ENCODE data around the gene C1QTNF8.

The C1QTNF8 gene

DNA sequence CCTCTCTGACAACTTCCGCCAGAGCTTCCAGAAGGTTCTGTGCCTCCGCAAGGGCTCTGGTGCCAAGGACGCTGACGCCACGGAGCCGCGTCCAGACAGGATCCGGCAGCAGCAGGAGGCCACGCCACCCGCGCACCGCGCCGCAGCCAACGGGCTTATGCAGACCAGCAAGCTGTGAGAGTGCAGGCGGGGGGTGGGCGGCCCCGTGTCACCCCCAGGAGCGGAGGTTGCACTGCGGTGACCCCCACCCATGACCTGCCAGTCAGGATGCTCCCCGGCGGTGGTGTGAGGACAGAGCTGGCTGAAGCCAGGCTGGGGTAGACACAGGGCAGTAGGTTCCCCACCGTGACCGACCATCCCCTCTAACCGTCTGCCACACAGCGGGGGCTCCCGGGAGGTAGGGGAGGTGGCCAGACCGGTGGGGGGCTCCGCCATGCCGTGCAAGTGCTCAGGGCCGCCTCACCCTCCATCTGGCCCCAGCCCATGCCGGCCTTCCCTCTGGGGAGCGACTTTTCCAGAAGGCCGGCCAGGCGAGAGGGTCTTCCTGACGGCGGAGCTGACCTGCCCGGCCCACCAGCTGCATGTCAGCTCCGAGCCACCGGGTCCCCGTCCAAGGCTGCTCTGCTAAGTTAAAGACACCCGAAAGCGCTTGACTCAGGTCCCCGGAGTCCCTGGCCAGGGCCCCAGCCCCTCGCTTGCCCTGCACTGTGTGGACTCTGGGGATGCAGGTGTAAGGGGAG is 16.1 kb downstream of the C1QTNF8 start:
- Mint-ChIP-seq H3K9me3 (no peaks in the 10 kb centered on the region), H3K27me3 (peaks cover 20 to 61% of the 10 kb centered on the region in 2 donors)

DNA sequence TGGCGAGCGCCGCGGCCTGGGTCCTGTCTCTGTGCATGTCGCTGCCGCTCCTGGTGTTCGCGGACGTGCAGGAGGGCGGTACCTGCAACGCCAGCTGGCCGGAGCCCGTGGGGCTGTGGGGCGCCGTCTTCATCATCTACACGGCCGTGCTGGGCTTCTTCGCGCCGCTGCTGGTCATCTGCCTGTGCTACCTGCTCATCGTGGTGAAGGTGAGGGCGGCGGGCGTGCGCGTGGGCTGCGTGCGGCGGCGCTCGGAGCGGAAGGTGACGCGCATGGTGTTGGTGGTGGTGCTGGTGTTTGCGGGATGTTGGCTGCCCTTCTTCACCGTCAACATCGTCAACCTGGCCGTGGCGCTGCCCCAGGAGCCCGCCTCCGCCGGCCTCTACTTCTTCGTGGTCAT is 16.7 kb downstream of the C1QTNF8 start:
- H3K27ac Mint-ChIP-seq = no peak overlapping the region
- peaks cover 20 to 55% of the 10 kb centered on the region in 2 donors for H3K27me3 Mint-ChIP-seq
- no peaks in the 10 kb centered on the region for H3K9me3 Mint-ChIP-seq
- no peak overlapping the region for H3K4me3 Mint-ChIP-seq
- no peaks in the 10 kb centered on the region for H3K4me1 Mint-ChIP-seq (ENCODE audit: low read depth in 2 of 2)
- H3K36me3 Mint-ChIP-seq (ENCODE audit: insufficient read depth) = no peaks in the 10 kb centered on the region
- DNase-seq (no peak), ATAC-seq (replicated peaks) (no peak)

More for the DNA sequence above, 16.1 kb downstream of the C1QTNF8 start:
- DNase-seq = no peak
- H3K4me1 Mint-ChIP-seq (ENCODE audit: low read depth in 2 of 2) = no peaks in the 10 kb centered on the region
- no peak for ATAC-seq (replicated peaks)
- H3K36me3 Mint-ChIP-seq (ENCODE audit: insufficient read depth) = no peaks in the 10 kb centered on the region
- H3K4me3 Mint-ChIP-seq = no peak overlapping the region
- no peak overlapping the region for H3K27ac Mint-ChIP-seq

DNA sequence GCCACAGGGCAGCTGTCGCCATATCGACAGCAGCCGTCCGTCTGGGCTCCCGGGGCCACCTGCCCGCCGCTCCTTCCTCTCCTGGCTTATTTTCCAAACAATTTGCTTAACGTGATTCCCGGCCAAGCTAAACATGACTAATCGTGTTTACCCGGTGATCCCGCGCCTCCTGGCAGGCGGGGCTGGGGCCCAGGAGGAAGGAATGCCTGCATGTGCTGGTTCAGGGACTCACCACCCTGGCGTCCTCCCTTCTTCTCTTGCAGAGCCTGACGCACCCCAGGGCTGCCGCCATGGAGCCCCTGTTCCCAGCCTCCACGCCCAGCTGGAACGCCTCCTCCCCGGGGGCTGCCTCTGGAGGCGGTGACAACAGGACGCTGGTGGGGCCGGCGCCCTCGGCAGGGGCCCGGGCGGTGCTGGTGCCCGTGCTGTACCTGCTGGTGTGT is 17.4 kb downstream of the C1QTNF8 start:
- no peak for ATAC-seq (replicated peaks)
- Mint-ChIP-seq H3K9me3 (no peaks in the 10 kb centered on the region), H3K4me3 (no peak overlapping the region)

DNA sequence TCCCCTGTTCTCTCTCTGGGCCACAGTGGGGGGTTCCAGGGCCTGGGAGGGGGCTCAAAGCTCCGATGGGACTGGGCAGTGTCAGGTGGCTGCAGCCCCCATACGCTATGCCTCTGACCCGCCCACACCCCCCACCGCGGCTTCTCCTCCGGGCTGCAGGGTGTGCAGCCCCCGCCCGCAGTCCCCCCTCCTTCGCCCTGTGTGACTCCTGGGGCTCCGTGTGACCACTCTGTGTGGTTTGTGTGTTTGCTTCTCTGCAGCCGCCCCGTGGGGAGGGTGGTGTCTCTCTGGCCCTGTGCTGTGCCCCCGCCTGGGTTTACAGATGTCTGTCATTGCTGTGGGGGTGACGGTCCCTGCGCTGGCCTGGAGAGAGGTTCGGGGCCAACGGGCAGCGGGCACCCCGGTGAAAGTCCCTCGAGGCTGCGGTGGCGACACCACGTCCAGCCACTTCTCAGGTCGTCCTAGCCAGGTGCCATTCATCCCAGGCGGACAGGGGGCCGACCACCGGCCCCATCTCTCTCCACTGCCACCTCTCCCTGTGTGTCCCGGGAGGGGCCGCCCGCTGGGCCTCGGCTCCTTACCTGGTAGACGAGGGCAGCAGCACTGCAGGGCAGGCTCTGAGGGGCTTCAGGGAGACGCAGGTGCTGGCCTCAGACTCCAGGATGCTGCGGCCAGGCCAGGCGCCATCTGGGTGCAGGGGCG is 18.0 kb downstream of the C1QTNF8 start:
- DNase-seq = no peak
- no peaks in the 10 kb centered on the region for H3K36me3 Mint-ChIP-seq (ENCODE audit: insufficient read depth)
- H3K4me3 Mint-ChIP-seq = no peak overlapping the region
- no peak for ATAC-seq (replicated peaks)
- peaks cover 14 to 46% of the 10 kb centered on the region in 2 donors for H3K27me3 Mint-ChIP-seq
- H3K9me3 Mint-ChIP-seq = no peaks in the 10 kb centered on the region
- H3K27ac Mint-ChIP-seq = no peak overlapping the region
- no peaks in the 10 kb centered on the region for H3K4me1 Mint-ChIP-seq (ENCODE audit: low read depth in 2 of 2)

More for the DNA sequence above, 17.4 kb downstream of the C1QTNF8 start:
- Mint-ChIP-seq H3K27me3 (peaks cover 14 to 48% of the 10 kb centered on the region in 2 donors), H3K27ac (no peak overlapping the region), H3K36me3 (ENCODE audit: insufficient read depth) (no peaks in the 10 kb centered on the region), H3K4me1 (ENCODE audit: low read depth in 2 of 2) (no peaks in the 10 kb centered on the region)
- no peak for DNase-seq

DNA sequence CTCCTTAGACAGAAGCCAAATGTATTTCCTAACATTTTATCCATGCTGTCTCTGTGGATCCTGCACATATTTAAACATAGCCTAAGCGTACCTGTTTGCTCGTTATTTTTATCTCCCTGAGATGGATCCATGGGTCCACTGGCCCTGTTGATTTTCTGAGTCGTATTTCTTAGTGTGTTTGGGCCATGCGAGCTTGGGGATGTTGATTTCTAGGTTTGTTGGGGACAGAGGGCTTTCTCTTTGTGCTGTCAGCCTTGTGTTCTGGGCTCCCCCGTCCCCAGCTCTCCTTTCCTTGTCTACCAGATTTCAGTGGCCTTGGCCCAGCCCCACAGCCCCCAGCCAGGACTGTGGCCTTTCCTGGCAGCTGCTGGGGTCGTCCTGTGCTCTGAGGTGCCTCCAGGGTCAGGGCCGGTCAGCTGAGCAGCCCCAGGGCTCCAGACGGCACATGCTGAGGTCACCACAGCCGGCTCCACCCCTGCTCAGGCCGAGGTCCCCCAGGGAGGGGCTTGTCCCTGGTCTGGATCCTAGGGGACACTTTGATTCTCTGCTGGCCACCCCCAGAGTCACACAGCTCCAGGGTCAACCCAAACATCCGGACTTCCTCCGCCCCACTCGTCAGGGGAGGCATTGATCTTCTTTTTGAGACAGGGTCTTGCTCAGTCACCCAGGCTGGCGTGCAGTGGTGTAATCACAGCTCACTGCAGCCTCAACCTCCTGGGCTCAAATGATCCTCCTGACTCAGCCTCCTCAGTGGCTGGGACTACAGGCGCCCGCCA is 19.1 kb downstream of the C1QTNF8 start:
- Mint-ChIP-seq H3K4me3 (no peak overlapping the region), H3K4me1 (ENCODE audit: low read depth in 2 of 2) (no peaks in the 10 kb centered on the region), H3K9me3 (no peaks in the 10 kb centered on the region), H3K36me3 (ENCODE audit: insufficient read depth) (no peaks in the 10 kb centered on the region), H3K27me3 (peaks cover 8 to 43% of the 10 kb centered on the region in 2 donors), H3K27ac (no peak overlapping the region)
- no peak for DNase-seq
- ATAC-seq (replicated peaks) = no peak

DNA sequence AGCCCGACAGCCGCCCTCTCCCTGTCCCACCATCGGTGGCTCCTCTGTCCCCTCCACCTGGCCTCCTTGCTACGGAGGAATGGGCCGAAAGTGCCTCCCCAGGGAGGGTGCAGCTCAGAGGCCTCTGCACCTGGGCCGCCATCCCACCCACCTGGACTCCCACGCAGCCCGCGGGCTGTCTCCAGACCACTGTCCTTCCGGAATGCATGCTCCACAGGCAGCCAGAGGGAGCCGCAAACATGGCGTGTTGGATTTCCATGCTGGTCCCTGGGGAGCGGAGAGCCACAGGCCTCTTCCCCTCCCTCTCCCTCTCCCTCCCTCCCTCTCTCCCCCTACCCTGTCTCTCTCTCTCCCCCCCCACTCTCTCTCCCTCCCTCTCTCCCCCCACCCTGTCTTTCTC is 20.5 kb downstream of the C1QTNF8 start:
- no peak overlapping the region for H3K27ac Mint-ChIP-seq
- H3K9me3 Mint-ChIP-seq = no peaks in the 10 kb centered on the region
- H3K4me3 Mint-ChIP-seq = no peak overlapping the region
- no peaks in the 10 kb centered on the region for H3K4me1 Mint-ChIP-seq (ENCODE audit: low read depth in 2 of 2)
- peaks cover 7 to 47% of the 10 kb centered on the region in 2 donors for H3K27me3 Mint-ChIP-seq
- DNase-seq = no peak
- no peak for ATAC-seq (replicated peaks)
- no peaks in the 10 kb centered on the region for H3K36me3 Mint-ChIP-seq (ENCODE audit: insufficient read depth)

DNA sequence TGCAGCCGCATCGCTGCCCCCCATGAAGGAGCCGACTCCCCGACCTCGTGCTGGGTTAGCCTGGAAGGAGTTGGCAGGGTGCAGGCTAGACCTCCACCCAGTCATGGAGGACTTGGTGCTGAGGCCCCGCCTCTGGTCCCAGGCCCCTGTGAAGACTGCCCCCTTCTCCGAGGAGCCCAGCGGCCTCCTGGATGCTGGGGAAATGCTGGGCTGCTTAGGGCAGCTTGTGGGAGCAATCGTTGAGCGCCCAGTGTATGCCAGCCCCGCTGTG is 21.7 kb downstream of the C1QTNF8 start:
- H3K27me3 Mint-ChIP-seq = peaks cover 13 to 53% of the 10 kb centered on the region in 2 donors
- no peaks in the 10 kb centered on the region for H3K36me3 Mint-ChIP-seq (ENCODE audit: insufficient read depth)
- DNase-seq = no peak
- no peaks in the 10 kb centered on the region for H3K9me3 Mint-ChIP-seq
- no peak overlapping the region for H3K27ac Mint-ChIP-seq
- H3K4me1 Mint-ChIP-seq (ENCODE audit: low read depth in 2 of 2) = no peaks in the 10 kb centered on the region
- H3K4me3 Mint-ChIP-seq = no peak overlapping the region
- ATAC-seq (replicated peaks) = no peak

DNA sequence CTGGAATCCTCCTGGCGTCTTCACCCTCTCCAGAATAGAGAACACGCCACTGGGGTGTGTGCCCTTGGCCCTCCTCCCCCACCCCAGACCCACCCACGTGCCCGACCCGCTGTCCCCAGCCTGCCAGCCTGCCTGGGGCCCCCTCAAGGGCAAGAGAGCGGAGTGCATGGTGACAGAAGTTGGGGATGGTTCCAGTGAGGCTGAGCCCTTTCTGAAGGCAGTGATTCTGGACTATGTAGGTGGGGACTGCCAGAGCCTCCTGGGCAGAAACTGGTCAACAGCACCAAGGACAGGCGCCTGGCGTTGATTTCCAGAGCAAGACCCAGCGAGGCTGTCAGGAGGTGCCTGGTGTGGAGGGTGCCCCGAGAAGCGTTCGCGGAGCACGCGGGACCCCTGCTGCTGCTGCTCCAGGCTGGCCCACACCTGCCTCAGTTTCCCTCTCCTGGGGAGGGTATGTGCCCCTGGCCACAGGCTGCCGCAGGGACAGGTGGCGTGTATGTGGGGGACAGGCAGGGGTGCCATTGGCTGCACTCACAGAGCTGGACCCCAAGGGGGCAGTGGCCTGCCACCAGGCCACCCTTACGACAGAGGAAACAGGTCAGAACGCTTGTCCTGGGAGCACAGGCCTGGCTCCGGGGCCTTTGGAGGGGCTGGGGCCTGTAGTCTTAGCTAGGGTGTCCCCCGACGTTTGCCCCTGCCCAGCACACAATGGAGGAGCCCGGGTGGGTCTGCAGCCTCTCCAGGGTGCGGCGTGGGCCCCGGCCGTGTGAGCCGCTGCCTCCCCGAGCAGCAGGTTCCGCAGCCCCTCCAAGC is 22.3 kb downstream of the C1QTNF8 start:
- Mint-ChIP-seq H3K9me3 (no peaks in the 10 kb centered on the region), H3K27ac (no peak overlapping the region), H3K4me1 (ENCODE audit: low read depth in 2 of 2) (no peaks in the 10 kb centered on the region), H3K4me3 (no peak overlapping the region), H3K36me3 (ENCODE audit: insufficient read depth) (no peaks in the 10 kb centered on the region), H3K27me3 (peaks cover 13 to 53% of the 10 kb centered on the region in 2 donors)
- ATAC-seq (replicated peaks) (no peak), DNase-seq (no peak)

DNA sequence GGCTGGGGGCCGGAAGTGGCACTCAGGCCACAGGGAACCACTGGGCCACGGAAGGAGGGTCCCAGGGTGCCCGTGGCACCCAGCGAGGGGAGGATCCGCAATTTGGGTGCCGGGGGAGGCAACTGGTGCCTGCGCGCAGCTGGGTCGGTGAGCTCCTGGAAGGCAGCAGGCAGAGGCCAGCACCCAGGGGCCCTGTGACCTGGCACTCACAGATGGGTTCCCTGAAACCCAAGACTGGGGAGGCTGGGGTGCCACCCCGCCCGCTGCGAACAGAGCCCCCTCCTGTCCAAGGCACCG is 22.8 kb downstream of the C1QTNF8 start:
- no peaks in the 10 kb centered on the region for H3K4me1 Mint-ChIP-seq (ENCODE audit: low read depth in 2 of 2)
- H3K27ac Mint-ChIP-seq = no peak overlapping the region
- no peaks in the 10 kb centered on the region for H3K36me3 Mint-ChIP-seq (ENCODE audit: insufficient read depth)
- H3K9me3 Mint-ChIP-seq = no peaks in the 10 kb centered on the region
- no peak for ATAC-seq (replicated peaks)
- H3K4me3 Mint-ChIP-seq = no peak overlapping the region
- DNase-seq = no peak
- H3K27me3 Mint-ChIP-seq = peaks cover 13 to 49% of the 10 kb centered on the region in 2 donors

DNA sequence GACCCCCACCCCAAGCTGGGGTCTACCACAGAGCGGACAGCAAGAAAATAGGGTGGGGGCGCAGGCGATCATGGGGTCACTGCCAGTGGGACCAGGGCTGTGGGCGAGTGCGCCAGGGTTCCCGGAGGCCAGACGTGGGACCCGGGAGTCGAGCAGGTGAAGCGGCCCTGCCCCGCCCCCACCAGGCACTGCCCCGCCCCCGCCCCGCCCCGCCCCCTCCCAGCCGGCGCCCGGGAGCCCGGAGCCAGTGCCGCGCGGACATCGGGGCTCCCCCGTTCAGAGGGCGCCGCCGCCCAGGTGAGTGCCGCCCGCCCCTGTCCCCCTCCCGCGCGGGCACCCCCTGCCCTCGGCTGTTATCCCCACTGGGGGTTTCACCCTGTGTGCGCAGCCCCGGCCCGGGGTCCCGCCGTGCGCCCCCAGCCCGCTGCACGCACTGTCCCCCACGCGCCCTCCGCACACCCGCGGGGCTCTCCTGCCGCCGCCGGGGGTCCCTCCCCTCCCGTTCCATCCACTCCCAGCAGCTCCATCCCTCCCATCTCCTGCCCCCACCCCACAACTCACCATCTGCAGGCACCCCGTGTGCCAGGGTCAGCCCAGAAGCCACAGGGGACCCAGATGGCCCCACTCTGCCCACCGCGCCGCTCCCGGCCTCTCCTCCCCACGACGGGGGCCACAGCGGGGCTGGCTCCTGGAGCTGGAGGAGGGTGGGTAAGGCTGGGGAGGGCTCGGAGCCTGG is 23.4 kb downstream of the C1QTNF8 start, which contains the start of gene SSTR5:
SSTR5 (plus strand) TSS at position 222 of the 736 bp plus-strand sequence. CDS start 6,122 bp downstream, outside the sequence.
- DNase-seq = no peak
- H3K4me1 Mint-ChIP-seq (ENCODE audit: low read depth in 2 of 2) = no peaks in the 10 kb centered on the region
- no peak for ATAC-seq (replicated peaks)
- H3K36me3 Mint-ChIP-seq (ENCODE audit: insufficient read depth) = peaks cover 2% of the 10 kb centered on the region
- H3K9me3 Mint-ChIP-seq = no peaks in the 10 kb centered on the region
- no peak within 1 kb of the TSS for H3K27ac Mint-ChIP-seq
- H3K4me3 Mint-ChIP-seq = no peak within 1 kb of the TSS
- peaks cover 13 to 44% of the 10 kb centered on the region in 2 donors for H3K27me3 Mint-ChIP-seq

DNA sequence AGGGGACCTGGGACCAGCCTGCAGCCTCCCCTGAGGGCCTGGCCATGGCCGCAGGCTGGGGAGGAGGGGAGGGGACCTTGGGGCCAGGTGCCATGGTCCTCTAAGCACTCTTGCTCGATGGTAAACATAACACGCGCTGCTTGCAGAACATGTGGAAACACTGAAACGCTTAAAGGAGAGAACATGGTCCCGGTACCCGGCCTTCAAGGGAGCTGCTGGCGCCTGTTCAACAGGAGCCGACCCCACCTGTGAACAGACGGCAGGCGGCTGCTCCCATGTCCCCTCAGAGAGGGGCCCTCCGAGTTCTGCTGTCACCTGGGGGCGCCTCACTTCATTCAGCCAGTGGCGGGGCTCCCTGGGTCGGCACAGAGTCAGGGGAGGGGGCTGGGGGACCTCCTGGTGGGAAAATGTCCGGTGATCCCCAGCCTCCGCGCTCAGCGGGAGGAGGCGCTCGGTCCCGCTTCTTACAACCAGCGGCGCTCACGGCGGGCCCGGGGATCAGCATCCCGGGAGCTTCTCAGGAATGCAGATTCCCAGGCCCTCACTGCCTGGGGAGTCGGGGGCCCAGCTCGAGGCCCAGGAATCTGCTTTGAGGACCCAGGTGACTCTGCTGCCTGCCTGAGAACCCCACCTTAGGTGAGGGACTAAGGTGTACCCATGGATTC is 24.4 kb downstream of the C1QTNF8 start:
- DNase-seq (no peak), ATAC-seq (replicated peaks) (no peak)
- no peak overlapping the region for H3K4me3 Mint-ChIP-seq
- no peaks in the 10 kb centered on the region for H3K9me3 Mint-ChIP-seq
- H3K36me3 Mint-ChIP-seq (ENCODE audit: insufficient read depth) = peaks cover 11% of the 10 kb centered on the region
- H3K27me3 Mint-ChIP-seq = peaks cover 11 to 36% of the 10 kb centered on the region in 2 donors
- no peak overlapping the region for H3K27ac Mint-ChIP-seq
- H3K4me1 Mint-ChIP-seq (ENCODE audit: low read depth in 2 of 2) = peaks cover 0 to 4% of the 10 kb centered on the region in 2 donors

DNA sequence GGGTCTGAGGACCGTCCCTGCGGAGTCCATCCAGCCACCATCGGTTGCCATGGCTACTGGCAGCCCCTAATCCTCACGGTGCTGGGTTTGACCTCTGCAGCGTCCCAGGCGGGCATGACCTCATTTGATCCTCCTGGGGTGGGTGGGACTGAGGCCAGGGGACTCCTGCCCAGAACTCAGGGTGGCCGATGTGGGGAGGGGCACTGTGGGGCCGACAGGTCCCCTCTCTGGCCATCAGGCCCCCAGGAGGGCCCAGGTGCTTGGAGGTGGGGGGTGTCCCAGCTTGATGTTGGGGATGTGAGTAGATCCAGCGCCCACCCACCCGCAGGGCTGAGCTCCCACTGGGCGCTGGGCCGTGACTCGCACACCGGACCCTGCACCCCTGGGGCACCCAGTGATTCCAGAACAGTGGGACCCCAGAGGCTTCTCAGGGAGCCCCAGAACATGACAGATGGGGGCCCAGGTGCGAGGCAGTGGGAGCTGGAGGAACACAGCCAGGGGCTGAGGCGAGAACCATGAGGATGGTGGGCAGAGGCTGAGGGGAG is 25.1 kb downstream of the C1QTNF8 start:
- Mint-ChIP-seq H3K27me3 (peaks cover 6 to 37% of the 10 kb centered on the region in 2 donors), H3K36me3 (ENCODE audit: insufficient read depth) (peaks cover 11% of the 10 kb centered on the region), H3K9me3 (no peaks in the 10 kb centered on the region), H3K4me1 (ENCODE audit: low read depth in 2 of 2) (peaks cover 0 to 4% of the 10 kb centered on the region in 2 donors), H3K27ac (no peak overlapping the region), H3K4me3 (no peak overlapping the region)
- no peak for ATAC-seq (replicated peaks)
- DNase-seq = no peak

Data from effector memory CD8-positive, alpha-beta T cell (primary cell).